Pons (tissue), 1 donor: ENCODE measurements around the gene KAZALD1.

Experiments
- DNase-seq: peaks from one replicate; pipeline ENCODE4 v3.0.0-alpha.2; 2016; ENCODE audit warnings: low spot score

KAZALD1 gene

DNA sequence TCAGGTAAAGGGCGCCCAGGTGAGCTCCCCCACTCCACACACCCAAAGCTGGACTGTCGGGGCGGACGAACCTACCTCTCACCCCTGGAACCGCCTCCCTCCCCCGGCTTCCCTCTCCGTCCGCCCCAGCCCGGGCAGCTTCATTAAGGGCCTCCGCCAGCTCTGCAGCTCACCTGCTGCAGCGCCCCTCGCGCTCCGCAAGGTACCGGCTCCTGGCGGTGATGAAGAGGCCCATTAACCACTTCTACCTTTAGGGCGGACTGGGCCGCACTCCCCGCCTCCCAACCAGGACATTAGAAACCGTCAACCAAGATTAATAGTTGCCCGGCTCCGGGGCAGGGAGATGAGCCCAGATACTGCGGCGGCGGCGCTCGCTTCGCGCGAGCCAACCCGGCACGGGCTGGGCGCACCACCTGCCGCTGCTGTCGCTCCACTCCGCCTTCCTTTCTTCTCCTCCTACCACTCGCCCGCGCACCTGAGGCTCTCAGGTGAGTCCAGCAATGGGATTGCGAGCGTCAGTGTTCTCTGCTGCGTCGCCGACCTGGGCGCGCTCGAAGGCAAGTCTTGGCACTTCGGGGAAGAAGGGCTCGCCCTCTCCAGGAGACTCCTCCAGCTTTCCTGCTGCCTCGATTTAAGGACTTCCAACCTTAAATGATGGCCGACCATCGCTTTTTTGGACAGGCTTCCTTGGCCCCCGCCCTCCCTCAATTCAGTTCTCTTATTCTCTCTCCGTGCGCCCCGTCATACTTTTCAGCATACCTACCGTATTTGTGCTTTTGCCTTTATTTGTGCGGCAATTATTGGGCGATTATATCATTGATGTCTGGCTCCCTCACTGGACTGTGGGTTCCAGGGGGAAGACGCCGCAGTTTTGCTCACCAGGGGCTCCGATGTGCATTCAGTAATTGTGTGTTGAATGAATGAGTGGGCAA lies 13.6 kb upstream of the KAZALD1 start:
- DNase-seq, result no peak

GRCh38 chr10:101050208-101051069 lies 11.3 kb upstream of the KAZALD1 start:
- DNase-seq, result no peak

DNA sequence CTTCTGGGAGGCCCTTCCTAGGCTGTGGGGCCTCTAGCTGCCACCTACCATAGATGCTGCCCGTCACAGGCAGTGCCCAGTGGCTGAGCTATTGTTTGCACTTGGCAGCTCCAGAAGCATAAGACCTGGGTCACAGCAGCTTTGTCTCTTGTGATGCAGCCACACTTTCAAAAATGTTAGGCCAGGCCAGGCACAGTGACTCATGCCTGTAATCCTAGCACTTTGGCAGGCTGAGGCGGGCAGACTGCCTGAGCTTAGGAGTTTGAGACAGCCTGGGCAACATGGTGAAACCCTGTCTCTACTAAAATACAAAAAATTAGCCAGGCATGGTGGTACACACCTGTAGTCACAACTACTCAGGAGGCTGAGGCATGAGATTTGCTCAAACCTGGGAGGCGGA lies 9.5 kb upstream of the KAZALD1 start:
- DNase-seq, result no peak

DNA sequence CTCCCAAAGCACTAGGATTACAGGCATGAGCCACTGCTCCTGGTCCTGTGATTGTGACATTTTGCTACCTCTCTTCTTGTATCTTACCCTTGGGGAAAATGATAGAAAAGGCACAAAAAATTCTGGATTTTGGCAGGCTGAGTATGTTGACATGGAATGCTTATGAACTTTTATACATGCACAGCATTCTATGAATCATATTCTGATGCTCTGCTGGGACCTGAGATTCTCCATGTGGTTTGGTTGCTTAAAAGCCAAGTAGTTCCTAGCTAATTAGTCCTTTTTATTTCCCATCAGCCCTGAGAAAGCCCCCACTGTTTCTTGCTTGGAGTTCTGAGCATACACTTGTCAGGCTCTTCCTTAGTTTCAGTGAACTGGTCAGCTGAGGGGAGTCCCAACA lies 8.3 kb upstream of the KAZALD1 start:
- DNase-seq, result no peak

DNA sequence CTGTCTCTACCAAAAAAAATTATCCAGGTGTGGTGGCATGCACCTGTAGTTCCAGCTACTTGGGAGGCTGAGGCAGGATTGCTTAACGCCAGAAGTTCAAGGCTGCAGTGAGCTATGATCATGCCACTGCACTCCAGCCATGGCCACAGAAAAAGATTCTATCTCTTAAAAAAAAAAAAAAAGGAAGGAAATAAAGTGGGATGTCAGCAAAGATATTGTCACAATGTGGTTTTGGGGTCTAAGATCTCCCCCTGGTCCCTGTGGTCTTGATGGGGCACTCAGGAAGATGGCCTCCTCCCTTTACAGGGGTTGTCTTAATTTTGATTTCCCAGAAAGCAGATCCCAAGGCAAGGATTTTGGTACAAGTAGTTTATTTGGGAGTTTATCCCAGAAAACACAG lies 7.4 kb upstream of the KAZALD1 start:
- no peak for DNase-seq

GRCh38 chr10:101054876-101055275 lies 6.9 kb upstream of the KAZALD1 start:
- DNase-seq, result no peak

- DNase-seq, result no peak
Measured at GRCh38 chr10:101055411-101055810, 6.4 kb upstream of the KAZALD1 start.

GRCh38 chr10:101056365-101057151 lies 5.2 kb upstream of the KAZALD1 start:
- no peak for DNase-seq

- DNase-seq, result peak; percentile 95
Measured at GRCh38 chr10:101060036-101060950, 1.5 kb upstream of the KAZALD1 start.

GRCh38 chr10:101060951-101061623 lies 702 bp upstream of the KAZALD1 start:
- DNase-seq, result no peak

DNA sequence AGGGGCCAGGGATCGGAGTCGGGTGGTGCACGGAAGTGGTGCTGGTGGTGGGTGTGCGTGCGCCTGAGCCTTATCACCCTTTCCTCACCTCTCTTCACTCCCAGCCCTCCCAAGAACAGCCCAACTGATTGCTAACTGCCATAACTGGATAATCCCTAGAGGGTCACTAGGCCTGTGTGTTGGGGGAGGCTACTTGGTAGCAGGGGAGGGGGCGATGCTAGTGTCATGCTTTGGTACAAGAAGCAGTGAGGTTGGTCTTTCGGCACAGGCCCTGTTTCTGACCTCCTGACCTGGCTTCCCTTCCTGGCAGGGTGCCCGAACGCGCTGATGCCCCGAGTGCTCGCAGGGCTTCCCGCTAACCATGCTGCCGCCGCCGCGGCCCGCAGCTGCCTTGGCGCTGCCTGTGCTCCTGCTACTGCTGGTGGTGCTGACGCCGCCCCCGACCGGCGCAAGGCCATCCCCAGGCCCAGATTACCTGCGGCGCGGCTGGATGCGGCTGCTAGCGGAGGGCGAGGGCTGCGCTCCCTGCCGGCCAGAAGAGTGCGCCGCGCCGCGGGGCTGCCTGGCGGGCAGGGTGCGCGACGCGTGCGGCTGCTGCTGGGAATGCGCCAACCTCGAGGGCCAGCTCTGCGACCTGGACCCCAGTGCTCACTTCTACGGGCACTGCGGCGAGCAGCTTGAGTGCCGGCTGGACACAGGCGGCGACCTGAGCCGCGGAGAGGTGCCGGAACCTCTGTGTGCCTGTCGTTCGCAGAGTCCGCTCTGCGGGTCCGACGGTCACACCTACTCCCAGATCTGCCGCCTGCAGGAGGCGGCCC lies 652 bp downstream of the KAZALD1 start:
- no peak for DNase-seq

- DNase-seq, result no peak
Measured at GRCh38 chr10:101063050-101063525, 1.3 kb downstream of the KAZALD1 start.

DNA sequence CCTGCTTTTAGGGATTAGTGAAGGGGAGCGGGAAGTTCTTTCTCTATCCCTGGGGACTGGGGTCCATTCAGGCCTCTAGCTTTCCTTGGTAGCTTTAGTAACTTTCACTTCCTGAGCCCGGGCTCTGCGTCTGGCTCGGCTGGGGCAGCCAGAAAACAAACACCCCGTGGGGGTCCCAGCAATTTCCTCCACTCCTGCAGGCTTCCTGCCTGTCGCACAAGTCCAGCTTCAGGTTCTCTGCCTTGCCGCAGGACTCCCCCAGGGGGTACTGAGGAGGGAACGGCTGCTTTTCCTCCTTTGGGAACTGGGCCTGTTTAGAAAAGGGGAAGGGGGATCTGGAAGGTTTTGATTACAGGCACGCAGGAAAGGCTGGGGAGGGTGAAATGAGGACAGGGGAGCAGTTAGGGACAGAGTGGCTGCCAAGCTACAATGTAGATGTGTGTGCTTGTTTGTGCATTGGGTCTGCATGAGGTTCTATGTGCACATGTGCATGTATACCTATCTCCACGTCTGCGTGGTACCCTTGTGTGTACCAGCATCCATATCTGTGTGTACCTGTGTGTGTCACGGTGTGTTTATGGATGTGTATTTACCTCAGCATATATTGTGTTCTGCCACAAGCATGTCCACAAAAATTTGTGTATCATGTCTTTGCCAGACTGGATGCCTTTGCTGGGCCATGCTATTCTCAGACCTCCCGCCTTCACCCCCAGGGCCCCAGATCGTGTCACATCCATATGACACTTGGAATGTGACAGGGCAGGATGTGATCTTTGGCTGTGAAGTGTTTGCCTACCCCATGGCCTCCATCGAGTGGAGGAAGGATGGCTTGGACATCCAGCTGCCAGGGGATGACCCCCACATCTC lies 2.0 kb downstream of the KAZALD1 start:
- DNase-seq, result no peak

- no peak for DNase-seq
Measured at GRCh38 chr10:101064415-101065030, 2.7 kb downstream of the KAZALD1 start.

GRCh38 chr10:101065481-101066145 lies 3.8 kb downstream of the KAZALD1 start:
- DNase-seq, result no peak

DNA sequence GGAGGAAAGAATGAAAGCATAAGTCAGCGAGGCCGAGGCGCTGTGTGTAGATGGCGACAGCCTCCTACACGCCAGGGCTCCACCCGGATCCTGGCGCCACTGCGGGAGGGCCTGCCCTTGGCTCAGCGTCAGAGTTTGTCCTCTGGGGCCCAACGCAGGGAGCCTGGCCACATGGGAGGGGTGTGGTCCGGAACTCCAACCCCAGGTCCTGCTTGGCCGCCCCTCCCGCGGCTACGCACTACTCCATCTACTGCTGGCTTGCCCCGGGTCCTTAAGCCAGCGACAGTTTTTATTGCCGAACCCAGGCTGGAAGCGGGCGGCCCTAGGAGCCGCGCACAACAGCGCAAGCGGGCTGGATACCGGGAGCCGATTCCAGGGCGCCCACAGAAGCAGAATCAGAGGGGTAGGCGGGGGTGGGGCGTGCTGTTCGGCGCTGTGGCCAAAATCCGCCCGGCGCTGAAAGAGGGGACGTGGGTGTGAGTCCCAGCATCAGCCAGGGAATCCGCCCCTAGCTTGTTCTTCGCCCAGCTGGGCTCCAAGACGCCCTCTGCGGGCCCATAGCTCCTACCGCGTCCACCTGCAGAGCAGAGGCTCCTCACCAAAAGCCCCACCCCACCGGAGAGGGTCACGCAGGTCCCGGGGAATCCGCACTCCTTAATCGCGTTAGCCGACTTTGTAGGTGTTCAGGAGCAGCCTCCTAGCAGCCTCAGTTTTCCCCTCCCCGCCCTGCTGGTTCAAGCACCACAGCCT lies 4.5 kb downstream of the KAZALD1 start:
- DNase-seq, result no peak

DNA sequence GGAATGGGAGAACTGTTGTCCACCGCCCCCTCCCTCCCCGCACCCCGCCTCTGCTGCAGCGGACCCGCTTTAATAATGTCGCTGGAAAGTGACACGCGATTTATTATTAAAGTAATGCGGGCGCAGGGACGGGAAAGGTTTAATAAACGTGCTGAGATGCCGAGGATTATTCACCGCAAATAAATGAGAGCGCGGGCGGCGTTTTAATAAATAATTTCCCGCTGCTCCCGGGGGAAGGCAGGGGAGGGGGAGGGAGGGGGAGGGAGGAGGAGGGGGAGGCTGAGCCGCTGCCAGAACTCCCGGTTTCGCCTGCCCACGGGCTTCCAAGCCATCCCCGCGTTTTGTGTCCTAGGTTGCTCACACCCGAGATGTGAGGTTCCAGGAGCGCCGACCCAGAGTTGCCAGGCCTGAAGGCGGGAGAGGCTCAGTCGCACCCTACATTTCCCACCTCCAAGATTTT lies 5.1 kb downstream of the KAZALD1 start:
- no peak for DNase-seq
